HFFc6 (cell line): ENCODE results near the gene TTLL6. TPM values are rescaled to one million over a fixed set of nuclear protein-coding genes. Genes with fewer than 3 reads are reported as not detected.

Experiments used
- DNase-seq: peaks from one replicate; pipeline ENCODE4 v3.0.0-alpha.2; 2018
- H3K27ac Mint-ChIP-seq: 2 replicates; pipeline ENCODE4 v1.8.0; 2020; ENCODE audit warnings: mild to moderate bottlenecking, mixed read lengths
- H3K27me3 Mint-ChIP-seq: 2 replicates; pipeline ENCODE4 v1.8.0; 2021; ENCODE audit warnings: mild to moderate bottlenecking, moderate library complexity, mixed read lengths; ENCODE audit not compliant: insufficient read depth
- H3K36me3 Mint-ChIP-seq: 2 replicates; pipeline ENCODE4 v1.8.0; 2021; ENCODE audit warnings: low read depth, mixed read lengths
- H3K4me1 Mint-ChIP-seq: 2 replicates; pipeline ENCODE4 v1.8.0; 2020; ENCODE audit warnings: low read depth, mixed read lengths
- H3K4me3 Mint-ChIP-seq: 2 replicates; pipeline ENCODE4 v1.8.0; 2020; ENCODE audit warnings: mild to moderate bottlenecking, moderate library complexity, mixed read lengths
- H3K9me3 Mint-ChIP-seq: 2 replicates; pipeline ENCODE4 v1.8.0; 2020; ENCODE audit warnings: mild to moderate bottlenecking, mixed read lengths
- microRNA-seq: library from miRNA; unstranded; fragments of <30 nt; microRNA quantifications from one replicate; pipeline ENCODE4, GENCODE V29; 2019
- total RNA-seq, 6 experiments: library from RNA; stranded (reverse); fragmentation: NEBNext Ultra II Directional; extraction: Animal tissue kit (Norgen Biotek cat#: 25700); gene quantifications; 2 replicates in 1 of 6; 3 replicates in 5 of 6; pipeline ENCODE4 v1.2.3, GENCODE V29; 2021
- TF ChIP-seq, protein P1 (sequence below): fragments of 200-600 bp; sonication (generic); IDR thresholded peaks from 2 replicates; pipeline ENCODE4 v1.5.0; 2021; ENCODE audit warnings: antibody characterized with exemption, mild to moderate bottlenecking

TTLL6 gene
- total RNA-seq, 6 experiments from 2014 or later: not detected

DNA sequence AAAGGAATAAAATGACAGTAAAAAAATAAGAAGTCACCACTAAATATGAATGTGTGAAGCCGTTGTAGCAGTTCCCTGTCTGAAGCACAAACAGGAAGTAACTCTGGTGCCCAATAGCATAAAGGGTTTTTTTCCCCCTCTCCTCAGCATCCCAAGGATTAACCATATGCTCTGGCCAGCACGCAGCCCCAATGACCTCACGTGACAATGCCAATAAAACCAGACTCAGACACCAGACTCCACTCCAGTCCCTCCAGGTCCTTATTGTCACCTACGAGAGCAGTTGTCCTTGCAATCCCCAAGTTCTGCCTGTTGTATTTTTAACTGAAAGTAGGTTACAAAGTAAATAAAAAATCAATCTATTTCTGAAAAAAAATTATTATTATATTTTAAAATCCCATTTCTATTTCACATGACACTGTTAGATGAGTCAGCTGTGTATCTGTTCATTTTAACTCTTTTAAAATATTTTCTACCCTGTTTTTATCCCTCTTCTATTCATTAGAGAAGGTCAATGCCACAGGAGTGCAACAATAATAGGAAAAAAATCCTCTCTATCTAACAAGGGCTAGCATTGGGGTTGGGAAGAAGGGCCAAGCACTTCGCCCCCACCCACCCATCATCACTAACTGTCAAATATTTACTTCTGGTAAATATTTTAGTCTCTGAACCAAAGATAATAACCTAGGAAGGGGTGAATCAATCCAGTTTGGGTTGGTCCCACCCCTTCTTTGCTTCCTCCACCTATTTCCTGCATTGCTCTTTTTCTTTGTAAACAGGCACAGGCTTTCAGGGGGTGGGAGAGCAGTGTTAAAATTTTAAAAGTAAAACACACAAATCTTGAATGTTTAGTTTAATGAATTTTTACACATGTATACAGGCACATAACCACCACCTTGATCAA is 101.3 kb downstream of the TTLL6 start:
- Mint-ChIP-seq H3K27ac (no peak overlapping the region), H3K27me3 (peaks cover 50% of the 10 kb centered on the region), H3K9me3 (no peaks in the 10 kb centered on the region), H3K4me1 (no peaks in the 10 kb centered on the region), H3K4me3 (no peak overlapping the region), H3K36me3 (no peaks in the 10 kb centered on the region)
- no peak for DNase-seq
- TF ChIP-seq, protein P1, sequence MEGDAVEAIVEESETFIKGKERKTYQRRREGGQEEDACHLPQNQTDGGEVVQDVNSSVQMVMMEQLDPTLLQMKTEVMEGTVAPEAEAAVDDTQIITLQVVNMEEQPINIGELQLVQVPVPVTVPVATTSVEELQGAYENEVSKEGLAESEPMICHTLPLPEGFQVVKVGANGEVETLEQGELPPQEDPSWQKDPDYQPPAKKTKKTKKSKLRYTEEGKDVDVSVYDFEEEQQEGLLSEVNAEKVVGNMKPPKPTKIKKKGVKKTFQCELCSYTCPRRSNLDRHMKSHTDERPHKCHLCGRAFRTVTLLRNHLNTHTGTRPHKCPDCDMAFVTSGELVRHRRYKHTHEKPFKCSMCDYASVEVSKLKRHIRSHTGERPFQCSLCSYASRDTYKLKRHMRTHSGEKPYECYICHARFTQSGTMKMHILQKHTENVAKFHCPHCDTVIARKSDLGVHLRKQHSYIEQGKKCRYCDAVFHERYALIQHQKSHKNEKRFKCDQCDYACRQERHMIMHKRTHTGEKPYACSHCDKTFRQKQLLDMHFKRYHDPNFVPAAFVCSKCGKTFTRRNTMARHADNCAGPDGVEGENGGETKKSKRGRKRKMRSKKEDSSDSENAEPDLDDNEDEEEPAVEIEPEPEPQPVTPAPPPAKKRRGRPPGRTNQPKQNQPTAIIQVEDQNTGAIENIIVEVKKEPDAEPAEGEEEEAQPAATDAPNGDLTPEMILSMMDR: no peak

Small RNA genes lying within 50 kb of the gene (microRNA-seq; reads per million reads assigned to microRNA genes)
- not detected for gene MIR3185

Other genes with a start within 250 kb of the TTLL6 start
- gene HOXB4, start 238.9 kb downstream of the TTLL6 start, total RNA-seq: not detected
- gene HOXB3, start 227.0 kb downstream of the TTLL6 start, total RNA-seq: not detected
- gene HOXB5, start 223.4 kb downstream of the TTLL6 start, total RNA-seq: not detected
- gene HOXB6, start 212.2 kb downstream of the TTLL6 start, total RNA-seq: not detected
- gene HOXB7, start 206.2 kb downstream of the TTLL6 start, total RNA-seq: not detected
- not detected for gene HOXB8, start 201.9 kb downstream of the TTLL6 start, total RNA-seq
- gene HOXB9, start 190.9 kb downstream of the TTLL6 start, total RNA-seq: not detected
- not detected for gene PRAC1, start 94.7 kb downstream of the TTLL6 start, total RNA-seq
- not detected for gene PRAC2, start 94.0 kb downstream of the TTLL6 start, total RNA-seq
- not detected for gene HOXB13, start 88.5 kb downstream of the TTLL6 start, total RNA-seq
- gene CALCOCO2, start 13.8 kb upstream of the TTLL6 start, total RNA-seq: 10 to 100 TPM; 71.5 to 91.1 (median 84.5) TPM
- 100 to 1,000 TPM; 125 to 158 (median 145) TPM for gene ATP5MC1, start 75.6 kb upstream of the TTLL6 start, total RNA-seq
- 100 to 1,000 TPM; 117 to 135 (median 125) TPM for gene UBE2Z, start 91.2 kb upstream of the TTLL6 start, total RNA-seq
- 100 to 1,000 TPM; 131 to 176 (median 157) TPM for gene SNF8, start 127.6 kb upstream of the TTLL6 start, total RNA-seq
- gene GIP, start 151.4 kb upstream of the TTLL6 start, total RNA-seq: under 1 TPM in 4 of 6 experiments, not detected in 2; 0.31 to 0.60 (median 0.35) TPM
- 10 to 100 TPM; 26.5 to 65.4 (median 60.0) TPM for gene IGF2BP1, start 180.2 kb upstream of the TTLL6 start, total RNA-seq